MM.1S (cell line): ENCODE data around the gene CKM.

ENCODE experiments used
- DNase-seq: peaks from one replicate; pipeline ENCODE4 v3.0.0-alpha.2; 2015
- H2AFZ ChIP-seq: fragments of 300-600 bp; sonication (generic); 2 replicates; pipeline ENCODE4 v1.6.0; 2016; ENCODE audit warnings: antibody characterized with exemption, low read length
- H3F3A ChIP-seq: fragments of 300-600 bp; sonication (generic); 2 replicates; pipeline ENCODE4 v1.6.1; 2016; ENCODE audit warnings: mild to moderate bottlenecking, antibody characterized with exemption, low read length, moderate library complexity, mixed read lengths; ENCODE audit not compliant: insufficient read depth
- H3K27ac ChIP-seq: fragments of 300-600 bp; sonication (generic); 2 replicates; pipeline ENCODE4 v1.5.1; 2016; ENCODE audit warnings: mild to moderate bottlenecking, low read length
- H3K27me3 ChIP-seq: fragments of 300-600 bp; sonication (generic); replicated peaks from 2 replicates; pipeline ENCODE4 v1.6.0; 2016; ENCODE audit warnings: low read length; ENCODE audit not compliant: insufficient read depth
- H3K36me3 ChIP-seq: fragments of 300-600 bp; sonication (generic); replicated peaks from 2 replicates; pipeline ENCODE4 v1.6.1; 2016; ENCODE audit warnings: mild to moderate bottlenecking, low read length, mixed read lengths; ENCODE audit not compliant: insufficient read depth
- H3K4me1 ChIP-seq: fragments of 300-600 bp; sonication (generic); 2 replicates; pipeline ENCODE4 v1.6.1; 2016; ENCODE audit warnings: low read length, mixed read lengths
- H3K4me2 ChIP-seq: fragments of 300-600 bp; sonication (generic); 2 replicates; pipeline ENCODE4 v1.6.0; 2016; ENCODE audit warnings: low read depth, low read length
- H3K4me3 ChIP-seq: fragments of 300-600 bp; sonication (generic); 2 replicates; pipeline ENCODE4 v1.5.1; 2016; ENCODE audit warnings: low read length, mixed read lengths
- H3K79me2 ChIP-seq: fragments of 300-600 bp; sonication (generic); 2 replicates; pipeline ENCODE4 v1.6.1; 2016; ENCODE audit warnings: mixed run types, low read length, mixed read lengths
- H3K9ac ChIP-seq: fragments of 300-600 bp; sonication (generic); 2 replicates; pipeline ENCODE4 v1.6.1; 2016; ENCODE audit warnings: low read length, mixed read lengths
- H3K9me2 ChIP-seq: fragments of 300-600 bp; sonication (generic); replicated peaks from 2 replicates; pipeline ENCODE4 v1.6.1; 2016; ENCODE audit warnings: mild to moderate bottlenecking, low read length, mixed read lengths; ENCODE audit not compliant: insufficient read depth
- H3K9me3 ChIP-seq: fragments of 300-600 bp; sonication (generic); replicated peaks from 2 replicates; pipeline ENCODE4 v1.6.1; 2016; ENCODE audit warnings: mild to moderate bottlenecking, low read length, mixed read lengths; ENCODE audit not compliant: insufficient read depth
- H4K20me1 ChIP-seq: fragments of 300-600 bp; sonication (generic); 2 replicates; pipeline ENCODE4 v1.6.1; 2016; ENCODE audit warnings: mild to moderate bottlenecking, low read length, moderate library complexity, mixed read lengths; ENCODE audit not compliant: insufficient read depth
- EZH2 ChIP-seq: fragments of 300-600 bp; sonication (generic); optimal IDR thresholded peaks from 2 replicates; pipeline ENCODE3; 2017; ENCODE audit warnings: low read depth, mild to moderate bottlenecking, antibody characterized with exemption, low read length, mixed read lengths
- EZH2phosphoT487 ChIP-seq: fragments of 300-600 bp; sonication (generic); IDR thresholded peaks from 2 replicates; pipeline ENCODE4 v1.6.1; 2018; ENCODE audit warnings: antibody characterized with exemption, low read length
- TF ChIP-seq, protein P1 (sequence below): fragments of 300-600 bp; sonication (generic); IDR thresholded peaks from 2 replicates; pipeline ENCODE4 v1.5.1; 2016; ENCODE audit warnings: antibody characterized with exemption, low read length, mixed read lengths

CKM gene

GRCh38 chr19:45283443-45284033 is 39.1 kb downstream of the CKM start:
- no peak overlapping the region for H3K4me3 ChIP-seq
- H3K36me3 ChIP-seq = no peaks in the 10 kb centered on the region
- DNase-seq = no peak
- no peak overlapping the region for H2AFZ ChIP-seq
- no peak overlapping the region for H3K9ac ChIP-seq
- no peak for TF ChIP-seq EZH2phosphoT487
- no peak for TF ChIP-seq EZH2
- TF ChIP-seq, protein P1, sequence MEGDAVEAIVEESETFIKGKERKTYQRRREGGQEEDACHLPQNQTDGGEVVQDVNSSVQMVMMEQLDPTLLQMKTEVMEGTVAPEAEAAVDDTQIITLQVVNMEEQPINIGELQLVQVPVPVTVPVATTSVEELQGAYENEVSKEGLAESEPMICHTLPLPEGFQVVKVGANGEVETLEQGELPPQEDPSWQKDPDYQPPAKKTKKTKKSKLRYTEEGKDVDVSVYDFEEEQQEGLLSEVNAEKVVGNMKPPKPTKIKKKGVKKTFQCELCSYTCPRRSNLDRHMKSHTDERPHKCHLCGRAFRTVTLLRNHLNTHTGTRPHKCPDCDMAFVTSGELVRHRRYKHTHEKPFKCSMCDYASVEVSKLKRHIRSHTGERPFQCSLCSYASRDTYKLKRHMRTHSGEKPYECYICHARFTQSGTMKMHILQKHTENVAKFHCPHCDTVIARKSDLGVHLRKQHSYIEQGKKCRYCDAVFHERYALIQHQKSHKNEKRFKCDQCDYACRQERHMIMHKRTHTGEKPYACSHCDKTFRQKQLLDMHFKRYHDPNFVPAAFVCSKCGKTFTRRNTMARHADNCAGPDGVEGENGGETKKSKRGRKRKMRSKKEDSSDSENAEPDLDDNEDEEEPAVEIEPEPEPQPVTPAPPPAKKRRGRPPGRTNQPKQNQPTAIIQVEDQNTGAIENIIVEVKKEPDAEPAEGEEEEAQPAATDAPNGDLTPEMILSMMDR = no peak
- no peaks in the 10 kb centered on the region for H3K9me3 ChIP-seq
- no peaks in the 10 kb centered on the region for H3K79me2 ChIP-seq
- no peaks in the 10 kb centered on the region for H3F3A ChIP-seq
- no peaks in the 10 kb centered on the region for H4K20me1 ChIP-seq
- H3K4me2 ChIP-seq = no peak overlapping the region
- H3K27me3 ChIP-seq = no peaks in the 10 kb centered on the region
- no peaks in the 10 kb centered on the region for H3K4me1 ChIP-seq
- H3K27ac ChIP-seq = no peak overlapping the region
- H3K9me2 ChIP-seq = no peaks in the 10 kb centered on the region

GRCh38 chr19:45280471-45280961 is 42.2 kb downstream of the CKM start:
- TF ChIP-seq, protein P1 = no peak
- TF ChIP-seq EZH2 (no peak), EZH2phosphoT487 (no peak)
- Histone ChIP-seq H3K79me2 (no peaks in the 10 kb centered on the region), H3K4me3 (no peak overlapping the region), H3F3A (no peaks in the 10 kb centered on the region), H3K27me3 (no peaks in the 10 kb centered on the region), H2AFZ (no peak overlapping the region), H3K36me3 (no peaks in the 10 kb centered on the region), H3K9ac (no peak overlapping the region), H3K27ac (no peak overlapping the region), H3K4me1 (no peaks in the 10 kb centered on the region), H3K4me2 (no peak overlapping the region), H3K9me2 (no peaks in the 10 kb centered on the region), H4K20me1 (no peaks in the 10 kb centered on the region), H3K9me3 (no peaks in the 10 kb centered on the region)
- no peak for DNase-seq

DNA sequence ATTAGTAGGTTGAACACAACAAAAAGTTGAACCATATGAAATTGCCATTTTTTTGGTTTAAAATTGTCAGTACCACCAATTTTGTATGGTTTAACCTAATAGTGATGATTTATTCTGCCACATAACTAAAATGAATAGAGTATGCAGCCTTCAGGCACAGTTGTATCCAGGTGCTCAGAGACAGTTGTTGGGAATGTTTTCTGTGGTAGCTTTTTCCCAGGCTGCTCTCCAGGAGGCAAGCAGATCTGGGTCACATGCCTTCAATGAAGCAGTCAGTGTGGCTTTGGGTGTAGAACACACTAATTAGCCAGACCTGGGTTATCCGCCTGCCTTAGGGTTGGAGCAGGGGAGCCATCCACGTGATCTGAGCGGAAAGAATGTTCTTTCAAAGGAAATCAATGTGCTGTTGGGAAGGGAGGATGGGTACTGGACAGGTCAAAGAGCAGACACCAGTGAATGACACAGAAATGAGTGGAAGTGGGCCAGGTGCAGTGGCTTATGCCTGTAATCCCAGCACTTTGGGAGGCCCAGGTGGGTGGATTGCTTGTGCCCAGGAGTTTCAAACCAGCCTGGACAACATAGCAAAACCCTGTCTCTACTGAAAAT is 43.0 kb downstream of the CKM start:
- Histone ChIP-seq H3K4me2 (no peak overlapping the region), H3K27me3 (no peaks in the 10 kb centered on the region), H3K9ac (no peak overlapping the region), H3K27ac (no peak overlapping the region), H3F3A (no peaks in the 10 kb centered on the region), H2AFZ (no peak overlapping the region), H3K9me2 (no peaks in the 10 kb centered on the region), H3K36me3 (no peaks in the 10 kb centered on the region), H3K79me2 (no peaks in the 10 kb centered on the region), H3K4me3 (no peak overlapping the region), H3K9me3 (no peaks in the 10 kb centered on the region), H3K4me1 (no peaks in the 10 kb centered on the region), H4K20me1 (no peaks in the 10 kb centered on the region)
- no peak for DNase-seq
- TF ChIP-seq, protein P1 = no peak
- TF ChIP-seq EZH2phosphoT487 = no peak
- TF ChIP-seq EZH2 = no peak
